H9 (cell line): ENCODE results near the gene KRT36. TPM values are rescaled to one million over a fixed set of nuclear protein-coding genes. Genes with fewer than 3 reads are reported as not detected.

ENCODE experiments used
- DNase-seq: peaks from one replicate; pipeline ENCODE4 v3.0.0-alpha.2; 2017
- H2AFZ ChIP-seq: one replicate; pipeline ENCODE4 v1.6.1; 2013; ENCODE audit warnings: mild to moderate bottlenecking, low read length, control low read depth, moderate library complexity
- H2AK5ac ChIP-seq: 2 replicates; pipeline ENCODE4 v1.6.1; 2013; ENCODE audit warnings: low read length, control low read depth, mixed read lengths; ENCODE audit not compliant: insufficient read length
- H2BK120ac ChIP-seq: one replicate; pipeline ENCODE4 v1.6.1; 2013; ENCODE audit warnings: low read depth, mild to moderate bottlenecking, low read length, control low read depth, inconsistent platforms; ENCODE audit not compliant: poor library complexity, severe bottlenecking
- H2BK12ac ChIP-seq: 2 replicates; pipeline ENCODE4 v1.6.1; 2013; ENCODE audit warnings: low read length, control low read depth, mixed read lengths, low read depth; ENCODE audit not compliant: insufficient read length
- H2BK15ac ChIP-seq: 2 replicates; pipeline ENCODE4 v1.6.1; 2013; ENCODE audit warnings: low read depth, low read length, control low read depth
- H2BK20ac ChIP-seq: one replicate; pipeline ENCODE4 v1.6.1; 2013; ENCODE audit warnings: low read depth, mild to moderate bottlenecking, low read length, control low read depth, inconsistent platforms; ENCODE audit not compliant: poor library complexity, severe bottlenecking
- H2BK5ac ChIP-seq: 2 replicates; pipeline ENCODE4 v1.6.1; 2013; ENCODE audit warnings: low read length, control low read depth, mixed read lengths; ENCODE audit not compliant: insufficient read length
- H3K14ac ChIP-seq: 2 replicates; pipeline ENCODE4 v1.6.1; 2013; ENCODE audit warnings: low read length, control low read depth; ENCODE audit not compliant: insufficient read depth
- H3K18ac ChIP-seq: 2 replicates; pipeline ENCODE4 v1.6.1; 2013; ENCODE audit warnings: low read depth, mild to moderate bottlenecking, mixed read lengths, low read length, control low read depth; ENCODE audit not compliant: insufficient read length
- H3K23ac ChIP-seq: 2 replicates; pipeline ENCODE4 v1.6.1; 2013; ENCODE audit warnings: low read length, control low read depth, mixed read lengths, low read depth; ENCODE audit not compliant: insufficient read length
- H3K23me2 ChIP-seq: 2 replicates; pipeline ENCODE4 v1.6.1; 2013; ENCODE audit warnings: low read depth, mild to moderate bottlenecking, mixed read lengths, low read length, control low read depth; ENCODE audit not compliant: insufficient read length, poor library complexity, severe bottlenecking
- H3K27ac ChIP-seq: 2 replicates; pipeline ENCODE4 v1.5.1; 2013; ENCODE audit warnings: low read length, control low read depth, mixed read lengths, low read depth; ENCODE audit not compliant: insufficient read length
- H3K27me3 ChIP-seq: 2 replicates; pipeline ENCODE4 v1.6.1; 2013; ENCODE audit warnings: low read length, control low read depth, inconsistent platforms; ENCODE audit not compliant: insufficient read depth
- H3K4ac ChIP-seq: 2 replicates; pipeline ENCODE4 v1.6.1; 2013; ENCODE audit warnings: low read depth, mild to moderate bottlenecking, control low read depth, inconsistent platforms, low read length, moderate library complexity
- H3K4me1 ChIP-seq: 2 replicates; pipeline ENCODE4 v1.6.1; 2013; ENCODE audit warnings: low read length, control low read depth, inconsistent platforms; ENCODE audit not compliant: insufficient read depth
- H3K4me2 ChIP-seq: 2 replicates; pipeline ENCODE4 v1.6.1; 2013; ENCODE audit warnings: low read length, control low read depth, mixed read lengths; ENCODE audit not compliant: insufficient read length, insufficient read depth
- H3K56ac ChIP-seq: 2 replicates; pipeline ENCODE4 v1.6.1; 2013; ENCODE audit warnings: low read depth, mild to moderate bottlenecking, mixed read lengths, low read length, control low read depth; ENCODE audit not compliant: insufficient read length
- H3K79me1 ChIP-seq: 2 replicates; pipeline ENCODE4 v1.6.1; 2013; ENCODE audit warnings: low read depth, mild to moderate bottlenecking, moderate library complexity, low read length, control low read depth, inconsistent platforms; ENCODE audit not compliant: insufficient read depth, poor library complexity, severe bottlenecking
- H3K79me2 ChIP-seq: 2 replicates; pipeline ENCODE4 v1.6.1; 2013; ENCODE audit warnings: low read length, control low read depth, inconsistent platforms; ENCODE audit not compliant: insufficient read depth
- H3K9ac ChIP-seq: 2 replicates; pipeline ENCODE4 v1.6.1; 2013; ENCODE audit warnings: low read length, control low read depth, mixed read lengths; ENCODE audit not compliant: insufficient read length; ENCODE audit errors: extremely low read depth
- H3K9me3 ChIP-seq: one replicate; pipeline ENCODE4 v1.6.1; 2013; ENCODE audit warnings: low read depth, low read length, inconsistent platforms; ENCODE audit not compliant: control insufficient read depth
- H3T11ph ChIP-seq: one replicate; pipeline ENCODE4 v1.6.1; 2013; ENCODE audit warnings: mild to moderate bottlenecking, low read length, control low read depth, inconsistent platforms
- H4K20me1 ChIP-seq: one replicate; pipeline ENCODE4 v1.6.1; 2013; ENCODE audit not compliant: control insufficient read depth, insufficient read length, insufficient read depth
- H4K5ac ChIP-seq: 2 replicates; pipeline ENCODE4 v1.6.1; 2013; ENCODE audit warnings: low read depth, mild to moderate bottlenecking, mixed read lengths, low read length, control low read depth; ENCODE audit not compliant: insufficient read length
- H4K8ac ChIP-seq: replicated peaks from 2 replicates; pipeline ENCODE4 v1.6.1; 2013; ENCODE audit warnings: low read length, control low read depth, mixed read lengths, low read depth; ENCODE audit not compliant: insufficient read length
- H4K91ac ChIP-seq: 2 replicates; pipeline ENCODE4 v1.6.1; 2013; ENCODE audit warnings: low read depth, mild to moderate bottlenecking, moderate library complexity, mixed read lengths, low read length, control low read depth; ENCODE audit not compliant: insufficient read length
- H3K27ac Mint-ChIP-seq, 3 experiments: 2 replicates in 2 of 3; 3 replicates in 1 of 3; pipeline ENCODE4 v1.8.0; 2020 to 2021; ENCODE audit warnings: mixed read lengths in 3 of 3, mild to moderate bottlenecking in 1 of 3, moderate library complexity in 1 of 3
- H3K27me3 Mint-ChIP-seq: 2 replicates; pipeline ENCODE4 v1.8.0; 2021; ENCODE audit warnings: low read depth, mild to moderate bottlenecking, moderate library complexity, mixed read lengths
- H3K36me3 Mint-ChIP-seq, 3 experiments: 2 replicates in 2 of 3; 3 replicates in 1 of 3; pipeline ENCODE4 v1.8.0; 2020 to 2021; ENCODE audit warnings: low read depth in 3 of 3, mixed read lengths in 3 of 3; ENCODE audit not compliant: insufficient read depth in 1 of 3
- H3K4me1 Mint-ChIP-seq, 2 experiments: 2 replicates each; pipeline ENCODE4 v1.8.0; 2020; ENCODE audit warnings: mixed read lengths in 2 of 2
- H3K4me3 Mint-ChIP-seq, 2 experiments: 2 replicates in 1 of 2; 3 replicates in 1 of 2; pipeline ENCODE4 v1.8.0; 2020 to 2021; ENCODE audit warnings: mild to moderate bottlenecking in 2 of 2, mixed read lengths in 2 of 2, moderate library complexity in 1 of 2
- H3K9me3 Mint-ChIP-seq, 2 experiments: 2 replicates in 1 of 2; 3 replicates in 1 of 2; pipeline ENCODE4 v1.8.0; 2020; ENCODE audit warnings: mild to moderate bottlenecking in 2 of 2, mixed read lengths in 2 of 2, moderate library complexity in 1 of 2
- WGBS: extraction: QIAGEN DNeasy Blood & Tissue Kit; methylation state at CpG from one replicate; pipeline ENCODE4 v1.1.7; 2013; ENCODE audit warnings: missing lambda C conversion rate, low lambda C conversion rate, mixed read lengths; ENCODE audit not compliant: insufficient read length; ENCODE audit errors: extremely low coverage; 5-methylcytosine and 5-hydroxymethylcytosine counted together
- total RNA-seq: library from RNA; stranded (reverse); gene quantifications from 2 replicates; pipeline ENCODE4 v1.2.1, GENCODE V29; 2021
- TF ChIP-seq, protein P1 (sequence below): fragments of 200-600 bp; sonication (generic); conservative IDR thresholded peaks from 3 replicates; pipeline ENCODE4 v1.8.0; 2021; ENCODE audit warnings: antibody characterized with exemption, mild to moderate bottlenecking

The KRT36 gene
- total RNA-seq, 1 experiment from 2014 or later: not detected

DNA sequence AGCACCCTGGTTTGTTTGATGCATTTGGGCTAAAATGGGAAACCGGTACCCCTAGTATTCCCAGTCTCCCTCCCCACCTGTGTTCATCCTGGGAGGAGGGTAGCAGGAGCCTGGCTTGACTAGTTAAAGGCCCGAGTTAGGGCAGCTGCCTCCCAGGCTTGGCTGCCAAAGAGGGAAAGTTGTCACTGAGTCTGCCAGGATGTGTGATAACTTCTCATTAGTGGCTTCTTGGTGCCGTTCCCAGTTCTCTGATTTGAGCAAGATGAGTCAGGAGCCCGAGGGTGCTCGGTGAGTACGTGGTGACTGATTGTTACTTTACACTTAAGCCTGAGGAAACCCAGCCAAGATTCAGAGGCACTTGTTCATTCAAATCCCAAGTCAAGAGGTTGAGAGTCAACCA, 25.0 kb downstream of the KRT36 start:
- no peak for DNase-seq
- Histone ChIP-seq H3K27me3 (no peaks in the 10 kb centered on the region), H2BK20ac (no peak overlapping the region), H4K91ac (no peak overlapping the region), H3K23ac (no peak overlapping the region), H3K27ac (no peak overlapping the region), H3K4me2 (no peak overlapping the region), H3K4me1 (no peaks in the 10 kb centered on the region), H2AK5ac (no peak overlapping the region), H4K20me1 (no peaks in the 10 kb centered on the region), H3K23me2 (no peaks in the 10 kb centered on the region), H3K14ac (no peak overlapping the region), H2AFZ (no peak overlapping the region), H3K18ac (no peak overlapping the region), H3T11ph (no peak overlapping the region), H3K56ac (no peak overlapping the region), H3K4ac (no peak overlapping the region), H4K8ac (no peak overlapping the region), H2BK15ac (no peak overlapping the region), H2BK120ac (no peak overlapping the region), H2BK12ac (no peak overlapping the region), H3K79me1 (no peaks in the 10 kb centered on the region), H2BK5ac (no peak overlapping the region), H3K9ac (no peak overlapping the region), H3K79me2 (no peaks in the 10 kb centered on the region), H4K5ac (no peak overlapping the region), H3K9me3 (no peaks in the 10 kb centered on the region)
- Mint-ChIP-seq H3K27me3 (peaks cover 10% of the 10 kb centered on the region; the same call in 1 of the 2 replicates), H3K4me3 (no peak overlapping the region), H3K36me3 (no peaks in the 10 kb centered on the region), H3K9me3 (peaks cover 0 to 3% of the 10 kb centered on the region in 2 experiments; a peak in 3 of 5 replicates), H3K27ac (no peak overlapping the region), H3K4me1 (no peaks in the 10 kb centered on the region)
- WGBS: no CpG with 5 or more reads among the region's 6 CpGs
- TF ChIP-seq, protein P1, sequence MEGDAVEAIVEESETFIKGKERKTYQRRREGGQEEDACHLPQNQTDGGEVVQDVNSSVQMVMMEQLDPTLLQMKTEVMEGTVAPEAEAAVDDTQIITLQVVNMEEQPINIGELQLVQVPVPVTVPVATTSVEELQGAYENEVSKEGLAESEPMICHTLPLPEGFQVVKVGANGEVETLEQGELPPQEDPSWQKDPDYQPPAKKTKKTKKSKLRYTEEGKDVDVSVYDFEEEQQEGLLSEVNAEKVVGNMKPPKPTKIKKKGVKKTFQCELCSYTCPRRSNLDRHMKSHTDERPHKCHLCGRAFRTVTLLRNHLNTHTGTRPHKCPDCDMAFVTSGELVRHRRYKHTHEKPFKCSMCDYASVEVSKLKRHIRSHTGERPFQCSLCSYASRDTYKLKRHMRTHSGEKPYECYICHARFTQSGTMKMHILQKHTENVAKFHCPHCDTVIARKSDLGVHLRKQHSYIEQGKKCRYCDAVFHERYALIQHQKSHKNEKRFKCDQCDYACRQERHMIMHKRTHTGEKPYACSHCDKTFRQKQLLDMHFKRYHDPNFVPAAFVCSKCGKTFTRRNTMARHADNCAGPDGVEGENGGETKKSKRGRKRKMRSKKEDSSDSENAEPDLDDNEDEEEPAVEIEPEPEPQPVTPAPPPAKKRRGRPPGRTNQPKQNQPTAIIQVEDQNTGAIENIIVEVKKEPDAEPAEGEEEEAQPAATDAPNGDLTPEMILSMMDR: no peak
